Stimulated activated CD4-positive, alpha-beta T cell treated with anti-CD3 and anti-CD28 coated beads, Interleukin-15, amount 100 ng/mL, for 48 hours (primary cell): ENCODE data around the gene NPC1.

ENCODE experiments used
- DNase-seq, 2 donors: peaks; one replicate each; pipeline ENCODE4 v3.0.0-alpha.2; 2020; ENCODE audit warnings: low read depth in 2 of 2

Gene NPC1

DNA sequence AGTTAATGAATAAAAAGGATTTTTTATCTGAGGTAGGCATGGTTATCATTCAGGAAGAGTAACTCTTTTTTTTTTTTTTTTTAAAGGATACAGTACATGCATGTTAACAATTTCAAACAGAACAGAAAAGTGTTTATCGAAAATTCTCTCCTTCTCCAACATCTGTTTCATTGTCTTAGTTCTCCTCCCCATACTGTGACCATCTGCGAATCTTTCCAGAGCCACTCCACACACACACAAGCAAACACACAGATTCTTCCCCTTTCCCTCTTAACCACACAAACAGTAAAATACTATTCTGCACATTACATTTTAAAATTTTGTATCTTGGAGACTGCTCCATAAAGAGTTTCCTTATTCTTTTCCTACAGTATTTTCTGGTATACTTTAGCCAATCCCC, 38.0 kb downstream of the NPC1 start:
- DNase-seq, result no peak

DNA sequence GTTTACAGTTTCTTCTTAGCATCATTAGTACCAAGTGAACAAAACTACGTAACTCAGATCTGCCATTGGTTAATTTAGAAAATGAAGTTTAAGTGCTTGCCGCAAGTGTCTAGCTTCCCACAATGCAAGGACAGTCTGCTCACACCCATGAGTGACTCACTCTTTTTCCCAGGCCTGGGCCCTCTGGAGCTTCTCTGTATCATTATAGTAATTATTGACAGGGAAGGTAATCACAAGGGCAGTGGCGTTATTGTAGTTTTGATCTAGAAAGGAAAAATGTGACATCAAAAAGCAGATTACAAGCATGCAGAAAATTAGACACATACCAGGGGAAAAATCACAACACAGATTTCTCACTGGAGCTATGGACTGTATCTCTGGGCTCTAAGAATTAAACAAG, 38.5 kb downstream of the NPC1 start:
- no peak for DNase-seq

GRCh38 chr18:23547306-23547705, 39.0 kb downstream of the NPC1 start:
- DNase-seq, result no peak

DNA sequence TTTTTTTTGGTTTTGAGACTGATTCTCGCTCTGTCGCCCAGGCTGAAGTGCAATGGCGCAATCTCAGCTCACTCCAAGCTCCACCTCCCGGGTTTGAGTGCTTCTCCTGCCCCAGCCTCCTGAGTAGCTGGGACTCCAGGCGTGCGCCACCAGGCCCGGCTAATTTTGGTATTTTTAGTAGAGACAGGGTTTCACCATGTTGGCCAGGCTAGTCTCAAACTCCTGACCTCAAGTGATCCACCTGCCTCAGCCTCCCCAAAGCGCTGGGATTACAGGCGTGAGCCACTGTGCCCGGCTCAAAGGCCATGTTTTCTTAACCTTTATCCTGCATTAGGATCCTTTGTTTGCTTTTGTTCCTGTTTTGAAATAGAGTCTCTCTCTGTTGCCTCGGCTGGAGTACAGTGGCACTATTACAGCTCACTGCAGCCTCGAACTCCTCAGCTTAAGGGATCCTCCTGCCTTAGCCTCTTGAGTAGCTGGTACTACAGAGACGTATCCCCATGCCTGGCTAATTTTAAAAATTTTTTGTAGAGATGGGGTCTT, 41.0 kb downstream of the NPC1 start:
- DNase-seq, result no peak

- DNase-seq, result no peak
Observed at GRCh38 chr18:23542461-23542860, 43.8 kb downstream of the NPC1 start.

DNA sequence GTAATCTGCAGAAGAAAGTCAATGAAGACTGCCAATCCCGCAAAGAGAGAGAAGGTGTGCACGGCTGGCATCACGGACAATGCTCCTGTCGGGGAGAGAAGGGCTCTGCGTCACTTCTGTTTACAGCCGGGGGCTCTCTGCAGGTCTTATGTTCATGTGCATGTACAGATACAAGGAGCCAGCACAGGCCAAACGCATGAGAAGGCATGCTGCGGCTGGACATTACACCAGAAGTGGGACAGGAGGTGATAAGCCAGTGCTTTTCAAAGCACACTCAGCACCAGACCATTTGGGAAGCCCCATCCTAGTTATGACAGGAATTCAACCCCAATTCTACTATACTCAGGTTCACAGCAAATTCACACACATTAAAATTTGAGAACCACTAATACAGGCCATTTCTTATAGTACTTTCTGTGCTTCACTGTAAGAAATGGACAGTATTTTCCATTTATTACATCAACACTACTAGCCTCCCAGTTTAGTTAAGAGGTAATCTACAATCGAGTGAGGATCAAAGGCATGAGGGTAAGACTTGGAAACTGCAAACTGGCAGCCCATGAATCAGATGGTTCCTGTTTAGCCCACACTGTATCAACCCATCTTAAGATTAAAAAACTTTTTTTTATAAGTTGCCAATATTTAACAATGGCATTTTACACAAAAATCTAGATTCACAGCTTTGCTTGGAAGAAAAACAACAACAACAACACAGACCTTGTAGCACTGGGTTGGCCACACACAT, 44.8 kb downstream of the NPC1 start:
- DNase-seq, result no peak

- no peak for DNase-seq
Observed at GRCh38 chr18:23540867-23541266, 45.4 kb downstream of the NPC1 start.

DNA sequence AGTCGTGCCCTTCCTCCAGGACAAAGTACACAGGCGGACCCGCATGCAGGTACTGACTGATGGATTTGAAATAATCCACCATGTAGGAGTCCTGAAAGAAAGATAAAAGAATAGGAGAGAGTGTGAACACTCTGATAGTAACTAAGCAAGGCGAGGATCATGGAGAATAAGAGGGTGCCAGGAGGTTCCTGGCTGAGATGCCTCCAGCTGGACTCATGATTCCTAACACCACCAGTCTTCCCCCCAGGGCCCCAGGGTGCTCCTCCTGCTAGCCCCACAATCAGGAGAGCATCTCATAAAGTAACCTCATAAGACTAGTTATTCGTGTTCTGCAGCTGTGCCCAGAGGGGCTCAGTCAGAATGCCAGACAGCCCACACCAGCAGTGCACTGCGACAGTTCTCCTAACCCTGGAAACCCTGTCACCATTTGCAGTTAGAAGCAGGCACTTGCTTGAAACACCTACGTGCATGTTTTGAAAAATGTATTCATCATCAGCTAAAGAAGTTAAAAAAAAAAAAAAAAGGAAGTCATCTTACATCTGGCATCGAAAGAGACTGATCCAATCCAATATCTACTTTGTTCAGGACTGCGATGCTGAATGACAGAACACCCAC, 46.3 kb downstream of the NPC1 start:
- DNase-seq, result no peak

DNA sequence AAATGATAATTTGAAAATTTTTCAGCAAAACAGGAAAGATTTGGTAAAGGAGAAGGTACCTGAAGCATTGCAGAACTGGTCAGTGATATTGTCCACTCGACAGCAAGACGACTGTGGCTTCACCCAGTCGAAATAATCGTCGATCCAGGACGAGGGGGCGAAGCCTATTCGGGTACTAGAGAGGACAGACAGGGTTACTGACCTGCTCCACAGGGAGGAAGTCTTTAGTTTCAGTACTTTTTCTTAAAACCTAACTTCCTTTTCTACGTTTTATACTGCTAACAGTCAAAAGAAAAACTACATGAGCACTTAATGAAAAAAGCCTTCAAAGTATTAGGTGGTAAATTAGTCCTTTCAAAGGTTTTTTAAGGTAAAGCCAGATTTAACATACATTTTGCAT, 47.0 kb downstream of the NPC1 start:
- no peak for DNase-seq

DNA sequence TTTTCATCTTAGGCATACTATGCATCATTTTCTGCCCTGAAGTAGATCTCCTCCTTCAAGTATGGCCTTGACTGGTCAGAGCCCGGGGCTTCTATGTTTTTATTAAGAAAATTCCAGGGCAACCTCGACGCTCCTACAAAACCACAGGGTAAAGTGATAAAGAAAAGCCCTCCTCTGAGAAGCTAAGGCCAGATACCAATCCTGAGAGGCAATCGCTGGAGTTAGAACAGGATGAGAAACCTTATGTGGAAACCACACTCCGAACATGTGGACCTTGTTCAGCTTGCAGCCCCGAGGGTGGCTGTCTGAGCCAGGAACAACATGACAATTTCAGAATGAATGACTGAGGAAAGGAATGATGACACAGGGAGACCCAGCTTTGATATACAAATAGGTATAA, 47.4 kb downstream of the NPC1 start:
- no peak for DNase-seq

DNA sequence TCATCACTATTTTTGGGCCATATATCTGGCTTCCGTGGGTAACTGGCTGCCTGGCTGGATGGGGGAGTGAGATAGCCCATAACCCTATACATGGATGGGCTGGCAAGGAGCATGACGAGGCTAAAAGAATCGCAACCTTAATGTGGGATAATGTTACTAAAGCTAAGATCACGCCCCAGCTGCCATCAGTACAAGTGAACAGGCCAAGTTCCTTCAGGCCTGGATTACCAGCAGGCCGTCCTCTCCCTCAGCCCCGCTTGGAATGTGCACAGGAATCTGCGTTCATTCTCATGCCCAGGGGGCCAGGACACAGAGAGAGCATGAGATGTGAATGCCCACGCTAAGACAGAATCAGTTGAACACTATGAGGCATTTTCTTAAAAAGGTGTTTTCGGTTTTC, 48.3 kb downstream of the NPC1 start:
- no peak for DNase-seq

DNA sequence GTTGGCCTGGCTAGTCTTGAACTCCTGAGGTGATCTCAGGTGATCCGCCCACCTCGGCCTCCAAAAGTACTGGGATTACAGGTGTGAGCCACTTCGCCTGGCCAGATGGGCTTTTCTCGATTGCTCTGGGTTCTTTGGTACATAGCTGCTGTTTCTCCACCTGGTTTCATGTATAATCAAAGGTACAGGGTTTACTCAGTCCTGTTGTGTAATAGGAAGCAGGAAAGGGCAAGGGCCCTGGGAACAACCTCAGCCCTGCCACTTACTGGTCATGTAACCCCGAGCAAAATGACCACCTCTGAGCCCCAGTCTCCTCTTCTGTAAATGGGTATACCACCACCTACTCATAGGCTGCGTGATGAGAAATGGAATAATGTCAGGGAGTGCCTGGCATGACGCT, 49.0 kb downstream of the NPC1 start:
- DNase-seq, result no peak

GRCh38 chr18:23536204-23536603, 50.1 kb downstream of the NPC1 start:
- no peak for DNase-seq

DNA sequence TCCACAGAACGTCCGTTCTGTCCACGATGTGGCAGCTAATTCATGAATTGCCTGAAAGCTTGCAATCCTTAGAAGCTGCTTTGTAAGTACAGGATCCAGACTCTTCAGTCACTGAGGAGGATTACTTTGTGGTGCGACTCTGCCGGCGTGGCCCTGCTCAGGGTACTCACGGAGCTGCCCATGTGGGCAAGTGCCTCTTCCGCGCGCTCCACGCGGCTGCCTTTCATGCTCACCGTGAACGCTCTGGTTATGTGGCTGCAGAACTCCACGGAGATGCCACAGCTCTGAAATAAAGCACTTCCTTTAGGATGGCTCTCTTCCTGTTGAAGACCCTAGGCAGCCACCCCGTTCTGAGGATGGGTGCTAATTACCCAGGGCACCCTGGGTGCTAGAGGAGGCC, 52.0 kb downstream of the NPC1 start:
- DNase-seq, result no peak

DNA sequence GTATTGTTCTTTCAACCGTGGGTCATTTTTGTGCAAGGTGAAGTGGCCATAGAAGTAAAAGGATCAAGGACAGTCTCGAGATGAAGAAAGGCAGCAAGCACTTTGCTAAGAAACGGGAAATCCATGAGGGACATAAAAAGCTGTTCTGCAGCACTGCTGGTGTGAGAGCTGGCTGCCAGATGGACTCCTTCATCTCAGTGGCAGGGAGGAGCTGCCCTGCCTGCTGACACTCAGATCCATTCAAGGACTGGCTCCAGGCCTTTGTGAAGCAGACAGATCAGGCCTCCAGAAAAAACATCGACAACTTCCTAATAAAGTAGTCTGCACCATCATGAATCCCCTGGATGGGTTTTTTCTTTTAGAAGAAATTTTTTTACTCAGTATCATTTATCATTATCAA, 53.5 kb downstream of the NPC1 start:
- DNase-seq, result no peak

DNA sequence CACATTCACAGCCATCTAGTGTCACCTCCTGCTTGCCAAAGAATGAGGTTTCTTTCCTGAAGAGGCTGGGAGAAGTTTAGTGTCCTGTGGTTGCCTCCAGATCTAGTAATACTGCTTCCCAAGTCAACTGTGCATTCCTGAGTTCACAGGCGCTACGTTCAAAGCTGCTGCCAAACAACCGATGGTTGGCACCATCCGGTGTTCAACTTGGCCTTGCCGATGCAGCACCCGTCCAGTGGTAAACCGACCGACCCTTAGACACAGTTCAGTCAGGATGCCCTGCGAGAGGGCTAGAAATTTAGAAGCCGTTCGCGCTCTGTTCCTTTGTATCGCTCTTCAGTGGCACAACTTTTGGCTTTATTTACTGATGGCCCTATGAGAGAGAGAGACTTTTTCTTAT, 54.4 kb downstream of the NPC1 start:
- DNase-seq, result no peak

DNA sequence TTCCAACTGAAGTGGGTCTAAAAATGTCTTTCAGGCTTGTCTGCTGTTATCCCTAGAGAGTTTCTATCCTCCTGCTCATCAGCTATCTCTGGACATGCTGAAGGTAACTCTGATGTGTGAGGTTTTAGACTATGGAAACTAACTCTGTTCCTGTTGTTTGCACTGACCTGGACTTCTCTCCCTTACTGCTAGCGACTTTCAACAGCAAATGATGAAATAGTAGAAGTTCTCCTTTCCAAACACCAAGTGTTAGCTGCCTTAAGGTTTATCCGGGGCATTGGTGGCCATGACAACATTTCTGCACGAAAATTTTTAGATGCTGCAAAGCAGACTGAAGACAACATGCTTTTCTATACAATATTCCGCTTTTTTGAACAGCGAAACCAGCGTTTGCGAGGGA, 56.1 kb downstream of the NPC1 start:
- DNase-seq, result no peak

GRCh38 chr18:23529604-23530003, 56.7 kb downstream of the NPC1 start:
- no peak for DNase-seq

DNA sequence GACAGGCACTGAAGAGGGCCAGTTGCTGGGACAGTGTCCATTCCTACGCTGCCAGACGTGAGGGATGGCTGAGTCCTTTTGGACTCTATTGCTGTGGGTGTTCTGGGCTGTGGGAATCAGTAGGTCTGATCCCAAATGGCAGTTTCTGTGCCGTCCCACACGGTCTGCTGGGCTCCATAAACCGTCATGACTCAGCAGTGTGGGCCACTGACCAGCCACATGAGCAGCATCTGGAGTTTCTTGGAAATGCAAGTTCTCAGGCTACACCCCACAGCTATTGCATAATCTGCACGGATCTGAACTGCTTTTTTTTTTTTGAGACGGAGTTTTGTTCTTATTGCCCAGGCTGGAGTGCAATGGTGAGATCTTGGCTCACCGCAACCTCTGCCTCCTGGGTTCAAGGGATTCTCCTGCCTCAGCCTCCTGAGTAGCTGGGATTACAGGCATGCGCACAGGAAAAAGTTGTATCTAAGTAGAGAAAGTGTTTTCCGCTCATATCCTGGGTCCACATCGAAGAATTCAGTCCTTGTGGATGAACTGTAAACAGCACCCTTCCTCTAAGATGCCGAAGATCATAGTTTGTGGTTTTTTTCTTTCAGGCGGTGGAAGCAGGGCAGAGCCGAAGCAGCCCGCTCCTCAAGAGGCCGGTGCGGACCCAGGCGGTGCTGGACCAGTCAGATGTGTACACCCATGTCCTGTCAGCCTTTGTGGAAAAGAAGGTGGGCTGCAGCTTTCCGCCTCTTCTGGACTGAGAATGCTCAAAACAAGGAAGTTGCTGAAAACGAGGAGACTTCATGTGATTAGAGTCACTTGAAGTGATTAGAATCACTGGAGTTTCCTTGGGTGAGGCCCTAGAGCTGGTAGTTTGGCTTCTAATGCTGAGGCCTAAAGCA, 57.5 kb downstream of the NPC1 start:
- no peak for DNase-seq

DNA sequence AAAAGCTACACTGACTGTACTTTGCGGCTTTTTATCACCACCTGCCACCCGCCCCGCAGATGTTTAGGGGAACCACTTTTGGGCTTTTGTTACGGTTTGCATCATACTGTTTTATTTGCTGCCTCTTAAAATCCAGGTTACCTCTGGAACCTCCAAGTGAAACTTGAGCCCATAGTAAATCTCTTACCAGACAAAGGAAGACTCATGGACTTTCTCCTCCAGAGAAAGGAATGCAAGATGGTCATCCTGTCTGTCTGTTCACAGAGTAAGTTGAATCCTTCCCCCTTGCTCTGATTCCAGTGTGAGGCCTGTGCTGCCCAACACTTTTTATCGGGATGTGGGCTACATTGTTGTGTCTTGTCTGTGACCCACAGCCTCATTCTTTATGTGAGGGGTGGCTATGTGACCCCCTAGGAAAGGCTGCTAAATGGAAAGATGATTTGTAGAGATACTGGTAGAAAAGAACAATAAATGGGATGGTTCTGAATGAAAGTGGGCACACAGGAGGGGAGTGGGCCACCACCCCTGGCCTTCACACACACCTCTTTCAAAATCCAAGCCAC, 59.7 kb downstream of the NPC1 start:
- DNase-seq, result no peak

- DNase-seq, result no peak
Observed at GRCh38 chr18:23524213-23524707, 62.0 kb downstream of the NPC1 start.
